Astrocyte of the cerebellum (primary cell): ENCODE measurements around the gene GSDMA.

Experiments used
- DNase-seq: peaks from one replicate; pipeline ENCODE4 v3.0.0-alpha.2; 2011; ENCODE audit warnings: low read depth
- H3K4me3 ChIP-seq: 2 replicates; pipeline ENCODE4 v1.5.1; 2011; ENCODE audit warnings: mild to moderate bottlenecking, low read depth, low read length, moderate library complexity
- in situ Hi-C: cut with HindIII; loops from 2 replicates; pipeline ENCODE4 v1.10.0; 2017; ENCODE audit warnings: low sequenced_read_pairs
- TF ChIP-seq, protein P1 (sequence below): IDR thresholded peaks from 2 replicates; pipeline ENCODE4 v1.5.1; 2012; ENCODE audit warnings: low read length, low read depth, moderate library complexity, mild to moderate bottlenecking; ENCODE audit errors: missing control alignments

Gene GSDMA

DNA sequence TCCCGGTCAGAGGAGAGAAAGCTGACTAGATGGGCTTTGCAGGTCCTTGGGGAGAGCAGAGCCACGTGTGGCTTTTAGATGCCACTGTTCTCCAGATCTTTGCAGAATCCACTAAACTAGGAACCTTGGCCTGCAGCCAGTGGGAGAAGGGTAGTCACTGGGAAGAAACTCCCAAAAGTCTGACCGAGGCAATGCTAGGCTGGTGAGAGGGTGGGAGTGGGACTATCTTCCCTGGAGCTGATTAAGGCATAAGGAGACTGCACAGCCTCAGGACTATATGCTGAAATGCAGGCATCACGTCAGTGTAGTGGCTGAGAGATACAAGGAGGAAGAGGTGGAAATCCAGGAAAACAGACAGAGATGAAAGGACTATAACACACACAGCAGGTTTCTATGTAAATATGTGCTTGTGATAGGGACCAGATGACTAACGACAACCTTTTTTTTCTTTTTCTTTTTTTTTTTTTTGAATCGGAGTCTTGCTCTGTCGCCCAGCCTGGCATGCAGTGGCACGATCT, 2.2 kb upstream of the GSDMA start:
- in situ Hi-C loops, result no loop called here
- TF ChIP-seq, protein P1, sequence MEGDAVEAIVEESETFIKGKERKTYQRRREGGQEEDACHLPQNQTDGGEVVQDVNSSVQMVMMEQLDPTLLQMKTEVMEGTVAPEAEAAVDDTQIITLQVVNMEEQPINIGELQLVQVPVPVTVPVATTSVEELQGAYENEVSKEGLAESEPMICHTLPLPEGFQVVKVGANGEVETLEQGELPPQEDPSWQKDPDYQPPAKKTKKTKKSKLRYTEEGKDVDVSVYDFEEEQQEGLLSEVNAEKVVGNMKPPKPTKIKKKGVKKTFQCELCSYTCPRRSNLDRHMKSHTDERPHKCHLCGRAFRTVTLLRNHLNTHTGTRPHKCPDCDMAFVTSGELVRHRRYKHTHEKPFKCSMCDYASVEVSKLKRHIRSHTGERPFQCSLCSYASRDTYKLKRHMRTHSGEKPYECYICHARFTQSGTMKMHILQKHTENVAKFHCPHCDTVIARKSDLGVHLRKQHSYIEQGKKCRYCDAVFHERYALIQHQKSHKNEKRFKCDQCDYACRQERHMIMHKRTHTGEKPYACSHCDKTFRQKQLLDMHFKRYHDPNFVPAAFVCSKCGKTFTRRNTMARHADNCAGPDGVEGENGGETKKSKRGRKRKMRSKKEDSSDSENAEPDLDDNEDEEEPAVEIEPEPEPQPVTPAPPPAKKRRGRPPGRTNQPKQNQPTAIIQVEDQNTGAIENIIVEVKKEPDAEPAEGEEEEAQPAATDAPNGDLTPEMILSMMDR, result no peak

DNA sequence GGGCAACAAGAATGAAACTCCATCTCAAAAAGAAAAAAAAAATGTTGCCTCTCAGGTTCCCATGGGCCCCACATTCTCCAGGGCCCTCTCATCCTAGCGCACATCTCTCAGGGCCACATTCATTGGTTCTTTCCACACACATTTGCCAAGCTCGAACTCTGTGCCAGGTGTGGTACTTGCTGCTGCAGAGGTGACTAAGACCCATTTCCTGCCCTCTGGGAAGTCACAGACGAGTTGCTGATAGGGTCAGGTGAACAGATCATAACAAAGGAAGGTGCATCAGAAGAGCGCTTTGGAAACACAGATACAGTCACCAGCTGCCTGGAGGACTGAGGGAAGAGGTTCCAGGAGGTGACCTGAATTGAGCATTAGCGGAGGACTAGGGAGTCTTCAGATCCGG, 1.0 kb downstream of the GSDMA start:
- in situ Hi-C loops, result no loop called here
- H3K4me3 ChIP-seq, result no peak overlapping the region
- no peak for DNase-seq
- TF ChIP-seq, protein P1, result no peak

More for the DNA sequence above, 2.2 kb upstream of the GSDMA start:
- no peak overlapping the region for H3K4me3 ChIP-seq
- DNase-seq, result no peak

DNA sequence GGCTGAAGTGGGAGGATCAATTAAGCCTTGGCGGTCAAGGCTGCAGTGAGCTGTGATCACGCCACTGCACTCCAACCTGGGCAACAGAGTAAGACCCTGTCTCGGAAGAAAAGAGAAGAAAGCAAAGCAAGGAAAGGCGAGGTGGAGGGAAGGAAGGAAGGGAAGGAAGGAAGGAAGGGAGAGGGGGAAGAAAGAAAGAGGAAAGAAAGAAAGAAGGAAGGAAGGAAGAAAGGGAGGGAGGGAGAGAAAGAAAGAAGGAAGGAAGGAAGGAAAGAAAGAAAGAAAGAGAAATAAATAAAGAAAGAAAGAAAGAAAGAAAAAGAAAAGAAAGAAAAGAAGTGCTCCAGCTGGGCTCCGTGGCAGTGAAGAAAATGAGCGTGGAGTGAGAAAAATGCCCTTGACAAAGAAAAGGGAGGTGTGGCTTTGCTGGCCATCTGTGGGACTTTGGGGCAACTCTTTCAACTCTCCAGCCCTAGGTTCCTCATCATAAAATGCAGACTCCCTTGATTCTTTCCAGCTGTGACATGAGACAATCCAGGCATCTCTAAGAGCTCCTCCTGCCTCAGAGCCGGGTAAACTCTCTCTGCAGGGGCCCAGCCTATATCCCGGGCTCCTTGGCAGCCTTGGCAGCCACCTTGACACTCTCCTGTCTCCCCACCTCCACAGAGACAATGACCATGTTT, 2.4 kb downstream of the GSDMA start:
- DNase-seq, result no peak
- in situ Hi-C loops, result no loop called here
- no peak overlapping the region for H3K4me3 ChIP-seq
- TF ChIP-seq, protein P1, result no peak

DNA sequence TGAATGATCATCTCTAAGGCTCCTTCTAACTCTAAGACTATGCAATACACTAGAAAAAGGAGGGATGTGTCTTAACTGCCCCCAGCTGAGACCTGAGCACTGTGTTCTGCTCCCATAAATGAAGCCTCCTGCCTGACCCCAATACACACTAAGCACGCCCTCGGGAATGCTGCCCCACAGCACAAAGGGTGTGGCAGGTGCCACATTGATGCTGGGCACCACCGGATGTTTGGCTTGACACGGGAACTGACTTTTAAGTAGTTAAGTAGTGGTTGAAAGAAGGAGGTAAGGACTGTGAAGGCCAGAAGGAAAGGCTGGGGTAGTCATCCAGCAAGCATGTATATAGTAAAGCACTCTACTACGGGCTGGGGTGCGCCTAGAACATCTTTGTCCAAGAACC, 4.0 kb downstream of the GSDMA start:
- H3K4me3 ChIP-seq, result no peak overlapping the region
- DNase-seq, result no peak
- TF ChIP-seq, protein P1, result no peak
- in situ Hi-C loops, result no loop called here

DNA sequence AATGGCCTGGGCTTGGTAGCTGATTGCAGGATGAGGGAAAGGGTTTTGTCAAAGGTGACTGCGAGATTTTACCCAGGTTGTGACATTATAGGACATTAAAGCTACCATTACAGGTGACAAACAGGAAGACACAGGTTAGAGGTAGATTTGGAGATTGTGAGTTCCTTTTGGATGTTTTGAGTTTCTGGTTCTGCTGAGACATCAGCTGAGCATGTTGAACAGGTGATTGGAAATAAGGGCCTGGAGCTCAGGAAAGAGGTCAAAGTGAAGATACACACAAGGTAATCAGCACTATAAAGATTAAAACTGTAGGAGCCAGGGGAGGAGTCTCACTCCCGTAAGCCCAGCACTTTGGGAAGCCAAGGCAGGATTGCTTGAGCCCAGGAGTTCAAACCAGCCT, 6.0 kb downstream of the GSDMA start:
- H3K4me3 ChIP-seq, result no peak overlapping the region
- no peak for DNase-seq
- in situ Hi-C loops, result no loop called here
- TF ChIP-seq, protein P1, result no peak

DNA sequence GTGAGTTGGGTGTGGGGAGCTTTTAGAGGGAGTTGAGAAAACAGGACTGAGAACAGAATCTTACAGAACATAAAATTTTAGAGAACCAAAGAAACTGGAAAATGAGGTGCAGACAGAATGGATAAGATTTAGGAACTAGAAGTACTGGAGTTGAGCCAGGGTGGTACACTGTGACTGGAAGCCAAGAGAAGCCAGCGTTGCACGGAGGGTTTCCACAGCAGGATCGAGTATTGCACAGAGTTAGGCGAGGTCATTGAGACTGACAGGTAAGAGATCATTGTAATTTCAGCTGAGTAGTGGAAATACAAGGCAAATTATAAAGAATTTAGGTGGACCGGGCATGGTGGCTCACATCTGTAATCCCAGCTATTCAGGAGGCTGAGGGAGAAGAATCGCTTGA, 6.6 kb downstream of the GSDMA start:
- no peak overlapping the region for H3K4me3 ChIP-seq
- DNase-seq, result no peak
- in situ Hi-C loops, result no loop called here
- TF ChIP-seq, protein P1, result no peak
